GM23248 (cell line): Measurements from ENCODE around the gene YIPF6.

Experiments
- EZH2 ChIP-seq: fragments of 200-600 bp; sonication (generic); IDR thresholded peaks from 2 replicates; pipeline ENCODE4 v1.6.1; 2018; ENCODE audit warnings: antibody characterized with exemption, mild to moderate bottlenecking; ENCODE audit not compliant: insufficient read depth, poor library complexity, severe bottlenecking
- EZH2phosphoT487 ChIP-seq: fragments of 200-600 bp; sonication (generic); IDR thresholded peaks from 2 replicates; pipeline ENCODE4 v1.6.1; 2018; ENCODE audit warnings: antibody characterized with exemption, moderate library complexity, mild to moderate bottlenecking, low read depth; ENCODE audit not compliant: insufficient read depth

GRCh38 chrX:68571610-68572311 is 72.9 kb downstream of the YIPF6 start:
- TF ChIP-seq EZH2phosphoT487 = no peak
- TF ChIP-seq EZH2 = no peak
